GM12801 (cell line): ENCODE measurements around the gene CD300LD.

ENCODE experiments used
- TF ChIP-seq, protein P1 (sequence below): IDR thresholded peaks from one replicate; pipeline ENCODE4 v1.5.1; 2011; ENCODE audit warnings: control low read depth; ENCODE audit not compliant: insufficient read length; ENCODE audit errors: extremely low read depth

The CD300LD gene

GRCh38 chr17:74567397-74567796 is 24.7 kb downstream of the CD300LD start, which contains the start of gene CD300H:
CD300H (minus strand) TSS chr17:74567509.
- TF ChIP-seq, protein P1, sequence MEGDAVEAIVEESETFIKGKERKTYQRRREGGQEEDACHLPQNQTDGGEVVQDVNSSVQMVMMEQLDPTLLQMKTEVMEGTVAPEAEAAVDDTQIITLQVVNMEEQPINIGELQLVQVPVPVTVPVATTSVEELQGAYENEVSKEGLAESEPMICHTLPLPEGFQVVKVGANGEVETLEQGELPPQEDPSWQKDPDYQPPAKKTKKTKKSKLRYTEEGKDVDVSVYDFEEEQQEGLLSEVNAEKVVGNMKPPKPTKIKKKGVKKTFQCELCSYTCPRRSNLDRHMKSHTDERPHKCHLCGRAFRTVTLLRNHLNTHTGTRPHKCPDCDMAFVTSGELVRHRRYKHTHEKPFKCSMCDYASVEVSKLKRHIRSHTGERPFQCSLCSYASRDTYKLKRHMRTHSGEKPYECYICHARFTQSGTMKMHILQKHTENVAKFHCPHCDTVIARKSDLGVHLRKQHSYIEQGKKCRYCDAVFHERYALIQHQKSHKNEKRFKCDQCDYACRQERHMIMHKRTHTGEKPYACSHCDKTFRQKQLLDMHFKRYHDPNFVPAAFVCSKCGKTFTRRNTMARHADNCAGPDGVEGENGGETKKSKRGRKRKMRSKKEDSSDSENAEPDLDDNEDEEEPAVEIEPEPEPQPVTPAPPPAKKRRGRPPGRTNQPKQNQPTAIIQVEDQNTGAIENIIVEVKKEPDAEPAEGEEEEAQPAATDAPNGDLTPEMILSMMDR = no peak

DNA sequence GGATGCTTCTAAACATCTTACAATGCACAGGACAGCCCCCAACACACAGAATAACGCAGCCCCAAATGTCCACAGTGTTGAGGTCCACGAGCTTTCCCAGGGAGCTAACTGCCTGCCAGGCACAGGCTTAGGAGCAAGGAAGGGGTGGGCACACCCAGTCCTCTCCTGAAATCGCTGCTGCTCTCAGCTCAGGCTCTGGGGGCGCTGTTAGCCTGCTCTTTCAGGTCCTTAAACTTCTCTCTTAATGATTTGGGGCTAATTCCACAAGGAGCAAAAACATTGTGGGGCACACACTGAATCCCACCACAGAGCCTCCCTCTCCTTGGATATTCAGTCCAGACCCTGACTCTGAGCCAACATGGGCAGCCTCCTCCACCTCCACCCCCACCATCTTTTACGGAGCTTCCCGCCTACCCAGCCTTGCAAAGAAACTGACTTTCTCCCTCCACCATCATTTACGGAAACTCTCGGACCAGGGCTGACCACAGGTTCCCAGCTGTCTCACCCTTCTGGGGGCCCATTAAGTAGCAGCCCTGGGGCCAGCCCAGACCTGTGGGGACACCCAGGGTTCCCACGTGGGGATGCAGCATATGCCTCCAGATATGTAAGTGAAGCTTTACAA is 25.8 kb downstream of the CD300LD start:
- TF ChIP-seq, protein P1 = no peak

- TF ChIP-seq, protein P1 = no peak
These were observed 27.0 kb downstream of the CD300LD start for GRCh38 chr17:74565126-74565525.

DNA sequence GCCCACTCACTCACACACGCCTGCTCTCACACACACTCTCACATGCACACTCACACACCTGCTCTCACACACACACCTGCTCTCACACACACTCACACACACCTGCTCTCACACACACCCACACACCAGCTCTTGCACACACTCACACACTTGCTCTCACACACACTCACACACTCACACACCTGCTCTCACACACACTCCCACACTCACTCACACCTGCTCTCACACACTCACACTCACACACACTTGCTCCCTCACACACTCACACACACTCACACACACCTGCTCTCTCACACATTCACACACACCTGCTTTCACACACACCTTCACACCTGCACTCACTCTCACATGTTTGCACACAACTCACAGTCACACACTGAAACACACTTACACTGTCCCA is 28.7 kb downstream of the CD300LD start:
- TF ChIP-seq, protein P1 = no peak

DNA sequence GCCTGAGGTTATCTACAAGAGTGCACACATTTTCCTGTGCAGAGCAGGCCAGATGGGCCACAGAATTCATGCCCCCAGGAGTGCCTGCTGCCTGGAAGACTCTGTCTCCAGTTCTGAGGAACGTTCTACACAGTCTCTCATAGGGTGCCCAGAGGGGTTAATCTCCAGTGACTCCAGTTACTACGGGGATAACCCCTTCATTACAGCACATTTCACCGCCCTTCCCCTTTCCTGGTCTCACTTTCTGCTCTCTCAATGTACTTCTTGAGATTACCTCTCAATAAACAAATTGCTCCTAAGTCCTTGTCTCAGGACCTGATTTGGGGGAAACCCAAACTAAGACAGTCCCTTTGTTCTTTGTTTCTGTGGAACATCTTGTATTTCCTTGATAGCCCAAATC is 30.5 kb downstream of the CD300LD start:
- TF ChIP-seq, protein P1 = no peak

DNA sequence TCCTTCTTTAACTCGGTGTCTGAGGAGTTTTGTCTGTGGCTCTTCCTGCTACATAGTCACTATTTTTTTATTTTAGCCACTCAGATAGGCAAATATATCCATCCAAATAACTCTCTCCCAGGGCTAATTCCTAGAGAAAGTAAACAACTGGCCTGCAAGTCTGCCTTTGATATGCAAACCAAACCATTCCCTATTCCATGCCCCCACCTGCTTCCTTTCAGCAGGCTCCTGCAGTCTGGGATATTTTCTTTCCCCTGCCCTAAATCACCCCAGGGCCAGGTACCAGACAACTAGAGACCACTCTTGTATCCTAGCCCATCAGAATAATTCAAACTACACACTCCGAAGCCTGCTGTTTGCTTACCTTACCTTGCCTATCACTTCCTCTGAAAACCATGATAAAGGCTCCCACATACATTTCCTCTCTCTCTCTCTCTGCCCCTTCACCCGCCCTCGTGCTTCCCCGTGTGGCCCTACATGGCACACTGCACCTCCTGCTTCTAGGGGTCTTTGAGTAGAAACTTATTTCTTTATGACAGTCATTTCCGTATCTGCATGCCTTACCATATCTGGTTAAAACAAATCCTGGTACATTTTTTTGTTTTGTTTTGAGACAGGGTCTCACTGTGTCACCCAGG is 33.1 kb downstream of the CD300LD start:
- TF ChIP-seq, protein P1 = no peak

GRCh38 chr17:74555427-74555940 is 36.6 kb downstream of the CD300LD start:
- TF ChIP-seq, protein P1 = no peak
